ENCODE measurements around the gene GNMT.
A peak's percentile ranks its signal among the peaks of the same experiment; 100 is the strongest.
"Not testable (repeated sequence)": the region's sequence is repeated elsewhere in the genome, so short reads cannot be mapped to it uniquely, and the experiment has no call there.

The GNMT gene

GRCh38 chr6:42960243-42961019, at the start of gene GNMT:
TSS of gene GNMT (plus strand) at chr6:42960754. CDS start at chr6:42960768, 14 bp downstream.
- no peak for DNase-seq

DNA sequence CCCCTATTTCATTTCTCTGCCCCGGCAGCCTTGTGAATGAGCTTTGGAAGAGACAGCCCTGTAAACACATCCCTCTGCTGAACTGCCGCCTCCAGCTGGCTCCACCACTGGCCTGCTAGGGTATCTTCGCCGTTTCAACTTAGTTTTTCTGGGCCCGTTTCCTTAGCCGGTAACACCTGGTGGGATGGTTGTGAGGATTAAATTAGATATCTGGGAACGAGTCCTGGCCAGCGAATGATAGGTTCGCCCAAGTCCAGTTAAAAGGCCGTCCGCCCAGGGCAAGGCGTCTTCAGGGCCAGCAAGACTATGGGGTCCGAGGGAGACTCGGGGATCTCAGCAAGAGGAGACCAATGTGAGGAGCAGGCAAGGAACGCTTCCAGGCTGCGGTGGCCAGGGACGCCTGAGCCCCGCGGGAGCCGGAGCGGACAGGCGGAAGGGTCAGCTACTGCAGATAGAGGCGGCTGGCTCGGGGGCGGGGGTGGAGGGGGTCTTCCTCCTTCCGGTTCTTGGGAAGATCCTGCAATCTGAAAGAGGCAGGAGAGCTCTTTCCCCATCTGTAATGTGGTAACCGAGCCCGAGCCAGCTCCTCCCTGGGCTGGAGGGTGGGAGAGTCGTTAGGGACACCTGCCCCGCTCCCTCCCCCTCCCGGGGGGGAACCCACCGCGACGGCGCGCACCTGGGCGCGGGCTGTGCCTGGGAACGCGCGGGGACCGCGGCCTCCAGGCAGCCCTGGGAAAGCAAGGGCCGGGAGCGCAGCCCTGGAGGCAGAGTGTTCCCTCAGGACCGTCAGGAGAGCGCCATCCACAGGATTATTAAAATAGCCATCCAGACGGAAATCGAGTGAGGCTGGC, 49.2 kb upstream of the GNMT start:
- no peak for DNase-seq

DNA sequence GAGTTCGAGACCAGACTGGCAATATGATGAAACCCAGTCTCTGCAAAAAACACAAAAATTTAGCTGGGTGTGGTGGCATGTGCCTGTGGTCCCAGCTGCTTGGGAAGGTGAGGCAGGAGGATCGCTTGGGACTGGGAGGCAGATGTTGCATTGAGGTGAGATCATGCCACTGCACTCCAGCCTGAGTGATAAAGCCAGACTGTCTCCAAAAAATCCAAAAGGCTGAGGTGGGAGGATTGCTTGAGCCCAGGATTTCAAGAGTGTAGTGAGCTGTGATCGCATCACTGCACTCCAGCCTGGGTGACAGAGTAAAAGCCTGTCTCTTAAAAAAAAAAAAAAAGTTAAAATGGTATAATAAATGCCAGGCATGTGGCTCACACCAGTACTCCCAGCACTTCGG, 46.0 kb upstream of the GNMT start:
- DNase-seq = no peak

GRCh38 chr6:42915732-42916131, 44.8 kb upstream of the GNMT start, which contains the start of gene PTCRA:
TSS of gene PTCRA (plus strand) at chr6:42916053. CDS start at chr6:42916070, 17 bp downstream.
- no peak for DNase-seq

DNA sequence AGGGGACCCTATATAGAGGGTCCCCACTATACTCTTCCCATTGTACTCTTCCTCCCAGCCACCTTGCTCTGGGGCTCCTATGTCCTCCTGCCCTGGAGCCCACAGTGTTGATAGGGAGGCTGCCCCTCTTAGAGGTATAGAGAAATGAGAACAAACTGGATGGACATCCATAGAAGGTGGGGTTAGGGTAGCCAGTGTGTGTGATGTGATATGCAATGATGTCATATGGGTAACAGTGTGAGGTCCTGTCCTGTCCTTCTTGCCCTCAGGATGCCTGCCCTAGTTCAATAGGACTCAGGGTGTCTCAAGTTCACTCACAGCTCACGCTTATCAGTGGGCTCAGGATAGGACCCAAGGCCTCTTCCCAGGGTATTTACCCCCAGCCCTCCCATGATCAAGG, 44.3 kb upstream of the GNMT start:
- no peak for DNase-seq

DNA sequence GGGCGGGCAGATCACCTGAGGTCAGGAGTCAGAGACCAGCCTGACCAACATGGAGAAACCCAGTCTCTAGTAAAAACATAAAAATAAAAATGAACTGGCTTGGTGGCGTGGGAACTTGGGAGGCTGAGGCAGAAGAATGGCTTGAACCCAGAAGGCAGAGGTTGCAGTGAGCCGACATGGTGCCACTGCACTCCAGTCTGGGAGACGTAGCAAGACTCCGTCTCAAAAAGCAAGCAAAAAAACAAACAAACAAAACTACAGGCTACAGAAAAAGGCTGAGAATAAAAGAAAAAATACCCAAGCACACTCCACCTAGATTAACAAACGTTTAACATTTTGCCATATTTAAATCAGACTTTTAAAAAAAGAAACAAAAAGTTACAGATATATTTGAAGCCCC, 38.8 kb upstream of the GNMT start:
- no peak for DNase-seq

- DNase-seq = no peak
Measured at GRCh38 chr6:42923666-42924065, 36.9 kb upstream of the GNMT start.

- no peak for DNase-seq
Measured at GRCh38 chr6:42925248-42925857, 35.2 kb upstream of the GNMT start.

DNA sequence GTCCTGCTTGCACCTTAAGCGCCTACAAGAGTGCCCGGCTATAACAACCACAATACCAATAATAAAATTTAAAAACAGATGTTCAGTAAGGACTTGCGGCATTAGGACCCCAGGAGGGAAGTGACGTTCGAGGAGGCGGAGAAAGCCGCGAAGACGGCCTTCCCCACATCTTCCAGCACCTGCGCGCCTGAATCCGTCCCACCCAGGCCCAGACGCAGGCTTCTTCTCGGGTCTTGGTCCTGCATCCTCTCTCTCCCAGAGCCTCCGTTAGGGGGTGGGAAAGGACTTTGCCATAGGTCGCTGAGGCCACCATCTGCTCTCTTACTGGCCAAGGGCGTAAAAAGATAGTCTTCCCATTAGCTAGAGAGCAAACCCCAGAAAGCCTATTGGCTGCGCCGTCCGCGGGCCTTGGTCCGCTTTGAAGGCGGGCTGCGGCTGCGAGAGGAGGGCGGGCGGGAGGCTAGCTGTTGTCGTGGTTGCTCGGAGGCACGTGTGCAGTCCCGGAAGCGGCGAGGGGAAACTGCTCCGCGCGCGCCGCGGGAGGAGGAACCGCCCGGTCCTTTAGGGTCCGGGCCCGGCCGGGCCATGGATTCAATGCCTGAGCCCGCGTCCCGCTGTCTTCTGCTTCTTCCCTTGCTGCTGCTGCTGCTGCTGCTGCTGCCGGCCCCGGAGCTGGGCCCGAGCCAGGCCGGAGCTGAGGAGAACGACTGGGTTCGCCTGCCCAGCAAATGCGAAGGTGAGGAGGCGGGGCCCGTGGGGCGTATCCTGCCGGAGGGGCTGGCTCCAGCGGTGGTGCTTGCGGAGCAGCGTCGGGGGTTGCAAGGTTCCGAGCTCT, 31.4 kb upstream of the GNMT start, which contains the start of gene CNPY3:
TSS of gene CNPY3 (plus strand) at position 495 of the 835 bp plus-strand sequence. CDS start at position 586, 91 bp downstream.
- peak; percentile 32 for DNase-seq

DNA sequence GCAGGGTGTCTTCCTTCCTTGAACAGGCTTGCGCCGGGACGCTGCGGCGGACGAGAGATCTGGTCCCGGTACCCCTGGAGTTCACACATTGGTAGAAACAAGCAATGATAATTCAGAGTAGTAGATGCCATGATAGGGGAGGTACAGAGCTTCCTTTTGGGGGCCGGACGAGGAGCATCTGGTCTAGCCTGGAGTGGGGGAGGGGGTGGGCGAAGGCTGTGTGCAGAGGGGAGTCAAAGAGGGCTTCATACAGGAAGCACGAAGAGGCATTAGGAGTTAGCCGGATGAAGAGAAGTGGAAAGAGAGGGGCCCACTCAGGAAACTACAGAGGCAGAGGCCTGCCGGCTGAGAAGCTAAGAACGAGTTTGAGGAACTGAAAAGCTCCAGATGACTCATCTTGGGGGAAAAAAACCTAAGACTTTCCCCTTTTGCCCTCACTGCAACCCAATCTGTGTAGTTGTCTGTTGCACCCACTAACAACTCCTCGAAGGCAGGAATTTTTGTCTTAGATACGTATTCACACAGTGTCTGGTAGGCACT, 30.7 kb upstream of the GNMT start:
- DNase-seq = no peak

GRCh38 chr6:42932412-42932811, 28.1 kb upstream of the GNMT start:
- DNase-seq = no peak

GRCh38 chr6:42933205-42933604, 27.3 kb upstream of the GNMT start:
- DNase-seq = no peak

DNA sequence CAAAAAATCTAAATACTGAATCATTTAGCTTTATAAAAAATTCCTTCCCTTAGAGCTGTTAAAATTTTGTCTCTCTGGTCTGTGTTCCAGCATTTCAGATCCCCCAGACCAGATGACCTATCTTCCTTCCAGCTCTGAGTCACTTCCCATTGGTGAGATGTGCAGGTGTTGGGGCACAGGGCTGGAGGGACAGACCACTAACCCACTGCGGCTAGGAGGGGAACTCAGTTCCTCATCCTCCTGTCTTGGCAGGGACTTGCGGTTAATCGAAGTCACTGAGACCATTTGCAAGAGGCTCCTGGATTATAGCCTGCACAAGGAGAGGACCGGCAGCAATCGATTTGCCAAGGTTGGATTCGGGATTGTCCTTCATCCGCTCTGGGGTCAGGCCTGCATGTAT, 25.2 kb upstream of the GNMT start:
- DNase-seq = no peak

DNA sequence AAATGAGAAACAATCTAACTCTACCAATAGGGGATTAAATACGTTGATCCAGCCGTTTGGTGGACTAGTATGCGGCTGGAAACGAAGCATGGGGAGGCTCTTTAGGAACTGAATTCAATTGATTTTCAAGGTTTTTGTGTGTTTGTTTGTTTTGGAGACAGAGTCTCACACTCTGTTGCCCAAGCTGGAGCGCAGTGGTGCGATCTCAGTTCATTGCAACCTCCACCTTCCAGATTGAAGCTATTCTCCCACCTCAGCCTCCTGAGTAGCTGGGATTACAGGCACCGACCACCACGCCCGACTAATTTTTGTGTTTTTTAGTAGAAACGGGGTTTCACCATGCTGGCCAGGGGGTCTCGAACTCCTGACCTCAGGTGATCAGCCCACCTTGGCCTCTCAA, 24.2 kb upstream of the GNMT start:
- no peak for DNase-seq

GRCh38 chr6:42937548-42938427, 22.8 kb upstream of the GNMT start:
- no peak for DNase-seq

DNA sequence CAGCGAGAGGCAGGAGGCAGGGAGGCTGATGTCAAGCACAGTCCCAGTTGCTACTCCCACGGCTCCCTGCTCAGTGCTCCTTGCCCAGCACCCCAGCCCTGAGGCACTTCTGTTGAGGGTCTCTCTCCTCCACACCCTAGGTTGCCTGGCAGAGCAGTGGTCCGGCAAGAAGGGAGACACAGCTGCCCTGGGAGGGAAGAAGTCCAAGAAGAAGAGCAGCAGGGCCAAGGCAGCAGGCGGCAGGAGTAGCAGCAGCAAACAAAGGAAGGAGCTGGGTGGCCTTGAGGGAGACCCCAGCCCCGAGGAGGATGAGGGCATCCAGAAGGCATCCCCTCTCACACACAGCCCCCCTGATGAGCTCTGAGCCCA, 22.1 kb upstream of the GNMT start:
- no peak for DNase-seq

GRCh38 chr6:42938987-42939809, 21.4 kb upstream of the GNMT start:
- no peak for DNase-seq

DNA sequence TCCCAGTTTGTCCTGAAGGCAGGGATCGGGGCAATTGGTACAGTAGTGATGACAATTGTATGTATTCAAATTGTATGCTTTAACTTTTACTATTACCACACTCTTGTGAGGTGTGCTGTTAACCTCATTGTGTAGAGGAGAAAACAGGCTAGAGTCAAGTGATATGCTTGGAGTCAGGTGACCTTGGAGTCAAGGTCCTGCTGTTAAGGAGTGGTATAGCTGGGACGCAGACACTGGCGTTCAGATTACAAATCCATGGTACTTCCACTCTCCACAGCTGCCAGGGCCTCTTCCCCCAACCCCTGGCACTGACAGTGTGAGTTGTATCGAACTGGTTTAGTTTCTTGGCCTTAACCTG, 20.8 kb upstream of the GNMT start:
- no peak for DNase-seq

DNA sequence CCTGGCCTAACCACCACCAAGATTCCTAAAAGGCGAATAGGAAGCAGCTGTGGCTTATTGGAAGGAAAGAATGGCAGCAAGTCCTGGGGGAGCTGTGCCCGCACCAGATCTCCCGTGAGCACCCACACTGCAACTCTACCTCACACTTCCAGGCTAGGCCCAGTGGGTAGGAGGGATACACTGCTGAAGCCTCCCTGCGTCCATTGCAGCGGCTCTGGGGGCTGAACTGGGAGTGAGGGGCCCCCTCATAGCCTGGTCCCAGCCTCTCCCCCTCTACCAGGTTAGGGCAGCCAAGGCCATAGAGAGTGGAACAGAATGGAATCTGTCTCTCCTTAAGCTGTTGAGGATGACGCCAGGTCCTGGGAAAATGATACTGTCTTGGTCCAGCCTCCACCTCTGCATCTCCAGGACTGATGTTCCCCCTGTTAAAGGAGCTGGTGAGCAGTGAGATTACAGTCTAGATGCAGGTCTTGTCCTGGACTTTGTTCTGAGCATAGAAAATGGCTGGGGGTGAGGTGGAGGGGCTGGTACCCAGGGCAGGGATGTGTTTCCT, 20.0 kb upstream of the GNMT start:
- DNase-seq = no peak

DNA sequence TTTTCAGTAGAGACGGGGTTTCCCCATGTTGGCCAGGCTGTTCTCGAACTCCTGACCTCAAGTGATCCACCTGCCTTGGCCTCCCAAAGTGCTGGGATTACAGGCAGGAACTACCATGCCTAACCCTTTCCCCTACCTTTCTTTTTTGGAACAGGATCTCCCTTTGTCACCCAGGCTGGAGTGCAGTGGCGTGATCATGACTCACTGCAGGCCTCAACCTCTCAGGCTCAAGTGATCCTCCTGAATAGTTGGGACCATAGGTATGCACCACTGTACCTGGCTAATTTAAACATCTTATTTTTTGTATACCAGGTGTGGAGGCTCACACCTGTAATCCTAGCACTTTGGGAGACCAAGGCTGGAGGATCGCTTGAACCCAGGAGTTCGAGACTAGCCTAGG, 19.2 kb upstream of the GNMT start:
- not testable (repeated sequence) for DNase-seq

Measured in cortex of kidney (tissue), 1 donor.